GM12892 (cell line): ENCODE data around the gene FAM120AOS. TPM values are rescaled to one million over a fixed set of nuclear protein-coding genes. Genes with fewer than 3 reads are reported as not detected.

Experiments used
- DNase-seq: peaks from one replicate; pipeline ENCODE4 v3.0.0; 2011; ENCODE audit not compliant: insufficient read length
- FAIRE-seq: peaks from 2 replicates; lab custom pipeline; 2011; peaks lifted over from hg19 to GRCh38; lab: Jason Lieb, UNC
- POLR2A ChIP-seq: IDR thresholded peaks from 2 replicates; pipeline ENCODE4 v1.6.1; 2011; ENCODE audit warnings: low read depth, low read length, control low read depth
- POLR2AphosphoS5 ChIP-seq: IDR thresholded peaks from 2 replicates; pipeline ENCODE4 v1.6.1; 2011; ENCODE audit warnings: low read depth, low read length, control low read depth
- TAF1 ChIP-seq: IDR thresholded peaks from 2 replicates; pipeline ENCODE4 v1.6.1; 2011; ENCODE audit warnings: low read depth, mild to moderate bottlenecking, control low read depth, low read length, borderline replicate concordance
- polyA plus RNA-seq: library from polyadenylated mRNA; unstranded; fragments of >200 nt; gene quantifications from one replicate; pipeline ENCODE4 v1.2.1, GENCODE V29; 2012; ENCODE audit warnings: missing spikeins, inconsistent platforms; ENCODE audit not compliant: missing spikeins

The FAM120AOS gene
- polyA plus RNA-seq, result 33.0 TPM

DNA sequence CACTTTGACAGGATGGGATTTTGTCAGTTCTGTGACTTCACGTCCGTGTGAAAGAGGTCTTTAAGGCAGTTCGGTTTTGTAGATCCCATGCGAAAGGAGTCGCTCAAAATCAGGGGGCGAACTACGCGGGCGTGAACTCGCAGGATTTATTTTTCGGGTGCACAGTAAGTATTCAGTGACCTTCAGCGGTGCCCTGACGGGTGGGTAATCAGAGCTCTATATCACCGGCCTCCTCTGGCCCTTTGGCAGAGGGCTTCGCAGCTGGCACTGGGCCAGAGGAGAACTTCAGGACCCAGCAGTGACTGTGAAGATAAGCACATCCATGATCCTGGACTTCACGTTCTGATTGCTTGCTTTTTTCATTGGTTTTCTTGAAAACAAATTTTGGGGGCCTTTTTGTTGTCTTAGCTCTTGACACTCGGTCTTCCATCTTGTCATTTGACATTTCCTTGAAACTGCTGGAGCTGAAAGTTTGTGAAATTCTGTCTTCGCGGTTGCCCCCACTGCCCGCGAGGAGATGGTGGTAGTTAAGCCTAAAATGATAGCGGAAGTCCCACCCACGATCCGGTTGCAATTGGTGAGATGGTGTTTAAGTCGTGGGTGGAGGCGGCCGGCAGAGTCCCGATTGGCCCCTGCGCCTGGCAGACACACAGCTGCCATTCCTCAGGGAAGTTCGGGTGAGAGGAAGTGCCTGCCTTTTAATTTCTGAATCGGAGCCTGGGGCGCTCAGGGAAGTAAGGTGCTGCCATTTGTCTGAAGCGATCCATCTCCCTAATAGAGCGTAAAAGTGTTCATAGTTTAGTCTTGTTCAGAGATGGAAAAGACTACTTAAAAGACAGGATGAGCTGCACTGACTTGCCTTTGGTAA is at the start of gene FAM120AOS:
FAM120AOS (minus strand) TSS at position 535 of the 868 bp plus-strand sequence. CDS start 872 bp downstream, outside the sequence.
- FAIRE-seq, result peak; percentile 97
- no peak for TF ChIP-seq POLR2A
- TF ChIP-seq TAF1, result peak; percentile 64; the same call in 1 of the 2 replicates
- TF ChIP-seq POLR2AphosphoS5, result no peak
- peak; percentile 62 for DNase-seq

GRCh38 chr9:93501406-93501805 is 48.0 kb upstream of the FAM120AOS start:
- no peak for TF ChIP-seq TAF1
- no peak for TF ChIP-seq POLR2AphosphoS5
- no peak for TF ChIP-seq POLR2A
- no peak for FAIRE-seq
- no peak for DNase-seq

GRCh38 chr9:93500571-93501298 is 47.4 kb upstream of the FAM120AOS start:
- DNase-seq (no peak), FAIRE-seq (no peak)
- TF ChIP-seq POLR2A, result no peak

DNA sequence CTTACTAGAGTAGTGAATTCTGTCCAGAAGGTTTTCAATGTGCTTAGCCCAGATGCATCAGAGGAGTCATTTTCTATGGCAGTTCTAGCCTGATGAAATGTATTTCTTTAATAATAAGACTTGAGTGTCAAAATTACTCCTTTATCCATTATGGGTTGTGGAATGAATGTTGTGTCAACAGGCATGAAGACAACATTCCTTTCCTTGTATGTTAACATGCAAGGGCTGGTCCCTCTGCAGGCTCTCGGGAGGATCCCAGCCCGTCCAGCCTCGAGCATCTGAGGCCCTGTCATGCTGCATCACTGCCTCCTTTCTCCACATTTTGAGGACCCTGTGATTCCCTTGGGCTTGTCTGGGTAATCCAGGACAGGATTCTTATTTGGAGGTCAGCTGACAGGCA is 42.9 kb upstream of the FAM120AOS start:
- TF ChIP-seq TAF1 (no peak), POLR2AphosphoS5 (no peak), POLR2A (no peak)
- no peak for DNase-seq
- FAIRE-seq, result no peak

DNA sequence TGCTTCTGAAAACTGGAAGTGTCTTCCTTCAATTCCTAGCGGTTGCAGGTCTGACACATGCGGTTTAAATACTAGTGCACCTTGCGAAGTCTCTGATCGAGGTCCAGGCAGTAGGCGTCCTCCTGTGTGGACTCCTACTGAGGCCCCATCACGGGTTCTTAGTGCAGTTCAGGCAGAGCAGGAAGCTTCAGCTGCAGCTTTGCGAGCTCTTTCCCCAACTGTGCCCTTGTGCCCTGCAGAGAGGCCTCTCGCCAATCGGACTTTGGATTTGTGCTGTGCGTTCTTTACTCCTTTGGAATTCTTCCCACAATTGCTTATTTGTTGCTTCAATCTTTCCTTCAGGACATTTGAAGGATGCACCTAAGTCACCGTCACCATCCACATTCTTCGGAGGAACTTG is 40.6 kb upstream of the FAM120AOS start:
- DNase-seq (no peak), FAIRE-seq (no peak)
- no peak for TF ChIP-seq POLR2AphosphoS5
- TF ChIP-seq TAF1, result no peak
- no peak for TF ChIP-seq POLR2A

DNA sequence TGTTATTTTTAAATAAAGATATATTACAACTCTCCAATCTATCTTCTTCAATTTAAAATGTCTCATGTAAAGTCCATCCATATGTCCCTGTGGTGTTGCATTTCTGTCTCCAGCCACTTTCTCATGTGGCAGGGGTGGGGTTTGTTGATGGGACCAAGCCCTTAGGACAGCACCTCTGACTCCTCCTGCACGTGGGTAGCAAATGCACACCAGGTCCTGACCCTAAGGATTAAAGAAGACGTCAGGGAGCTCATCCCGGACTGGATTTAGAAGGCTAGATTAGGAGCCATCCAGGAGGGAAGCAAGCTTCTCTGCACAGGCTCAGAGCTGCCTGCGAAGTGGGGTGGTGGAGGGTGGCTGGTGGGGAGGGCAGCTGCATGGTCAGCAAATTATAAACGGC is 38.9 kb upstream of the FAM120AOS start:
- no peak for DNase-seq
- TF ChIP-seq POLR2A (no peak), TAF1 (no peak), POLR2AphosphoS5 (no peak)
- FAIRE-seq, result no peak

DNA sequence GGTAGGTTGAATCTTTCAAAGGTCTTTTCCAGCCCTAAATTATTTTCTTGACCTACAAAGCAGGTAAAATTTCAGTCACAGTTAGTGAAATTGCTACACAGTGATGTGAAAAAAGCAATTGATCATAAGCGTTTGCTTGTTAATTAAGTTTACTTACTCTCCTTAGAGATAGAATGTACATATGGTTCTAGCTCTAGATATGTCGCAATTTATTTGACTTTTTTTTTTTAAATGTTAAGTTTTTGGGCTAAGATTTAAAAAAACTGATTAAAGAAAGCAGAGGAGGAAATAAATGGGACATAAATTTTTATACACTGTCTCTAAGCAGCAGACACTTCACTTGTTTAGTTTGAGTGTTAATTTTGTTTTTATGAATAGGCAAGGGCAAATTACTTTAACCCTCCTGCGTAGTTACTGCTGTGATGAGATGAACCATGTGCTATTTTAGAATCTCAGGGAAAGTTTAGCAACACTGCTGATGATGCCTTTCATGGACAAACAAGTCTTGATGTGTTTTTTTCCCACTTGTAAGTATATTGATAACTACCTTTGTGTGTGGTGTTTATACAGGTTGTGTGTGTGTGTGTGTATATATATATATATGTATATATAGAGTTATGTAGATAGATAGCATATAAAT is 38.3 kb upstream of the FAM120AOS start:
- FAIRE-seq (no peak), DNase-seq (no peak)
- TF ChIP-seq POLR2AphosphoS5 (no peak), TAF1 (no peak), POLR2A (no peak)

GRCh38 chr9:93488244-93488643 is 34.9 kb upstream of the FAM120AOS start:
- TF ChIP-seq POLR2A (no peak), TAF1 (no peak), POLR2AphosphoS5 (no peak)
- DNase-seq (no peak), FAIRE-seq (no peak)

DNA sequence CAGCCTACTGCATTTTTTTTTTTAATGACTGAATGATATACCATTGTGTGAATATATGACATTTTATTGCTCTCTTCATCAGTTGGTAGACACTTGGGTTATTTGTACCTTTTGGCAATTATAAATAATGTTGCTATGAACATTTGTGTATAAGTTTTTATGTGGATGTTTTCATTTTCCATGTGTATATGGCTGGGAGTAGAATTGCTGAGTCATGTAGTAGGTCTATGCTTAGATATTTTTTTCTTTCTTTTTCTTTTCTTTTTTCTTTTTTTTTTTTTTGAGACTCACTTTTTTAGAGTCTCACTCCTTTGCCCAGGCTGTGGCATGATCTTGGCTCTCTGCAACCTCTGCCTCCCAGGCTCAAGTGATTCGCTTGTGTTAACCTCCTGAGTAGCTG is 32.9 kb upstream of the FAM120AOS start:
- DNase-seq (no peak), FAIRE-seq (no peak)
- no peak for TF ChIP-seq TAF1
- TF ChIP-seq POLR2AphosphoS5, result no peak
- TF ChIP-seq POLR2A, result no peak

DNA sequence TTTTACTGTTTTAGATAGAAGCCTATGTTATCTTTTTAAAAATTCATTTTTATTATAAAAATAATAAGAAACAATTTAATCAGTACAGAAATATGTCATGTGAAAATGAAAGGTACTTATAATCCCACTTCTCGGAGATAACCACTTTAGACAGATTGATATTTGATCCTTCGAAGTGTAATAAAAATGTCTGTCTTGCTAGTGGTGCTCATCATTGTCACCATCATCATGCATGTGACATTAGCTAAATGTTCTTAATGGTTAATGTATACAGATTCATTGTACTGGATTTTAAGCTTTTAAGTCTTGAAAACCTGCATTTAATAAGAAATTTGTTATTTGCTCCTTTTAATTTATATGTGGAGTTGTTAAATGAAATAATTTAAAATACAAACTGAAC is 30.1 kb upstream of the FAM120AOS start:
- FAIRE-seq, result no peak
- TF ChIP-seq POLR2A (no peak), POLR2AphosphoS5 (no peak), TAF1 (no peak)
- no peak for DNase-seq

DNA sequence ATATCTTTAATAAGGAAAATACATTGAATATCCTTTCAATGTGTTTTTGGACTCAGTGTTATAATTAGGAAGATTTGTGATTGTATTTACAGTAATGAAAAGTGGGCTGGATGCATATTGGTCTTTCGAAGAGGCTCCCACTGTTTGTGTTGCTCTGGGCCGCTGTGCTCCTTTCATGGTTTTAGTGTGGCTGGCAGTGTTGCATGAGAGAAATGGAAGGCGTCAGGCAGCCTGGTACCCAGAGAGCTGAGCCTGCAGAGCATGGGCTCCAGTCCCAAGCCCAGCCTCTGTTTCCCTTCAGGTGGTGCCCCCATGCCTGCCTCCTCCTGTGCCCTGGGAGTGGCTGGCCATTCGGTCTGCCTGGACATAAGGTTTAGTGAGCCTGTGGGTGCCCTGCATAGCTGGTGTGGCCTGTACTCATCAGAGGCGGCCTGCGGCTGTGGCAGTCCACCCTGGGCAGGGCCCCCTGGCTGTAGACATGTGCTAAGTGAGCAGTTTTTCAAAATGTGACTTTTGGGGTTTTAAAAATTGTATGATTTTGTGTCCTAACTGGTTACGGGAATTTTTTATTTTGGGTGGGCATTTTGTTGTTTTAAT is 27.4 kb upstream of the FAM120AOS start:
- no peak for DNase-seq
- TF ChIP-seq POLR2AphosphoS5 (no peak), POLR2A (no peak), TAF1 (no peak)
- FAIRE-seq, result no peak
